WTC11 (cell line): ENCODE measurements around the gene SLC24A3. TPM values are rescaled to one million over a fixed set of nuclear protein-coding genes. Genes with fewer than 3 reads are reported as not detected.

ENCODE experiments used
- ATAC-seq: fragments of 200-7000 bp; cut with Tn5 transposase; 2 replicates; pipeline ENCODE4 v1.10.0; 2021; ENCODE audit warnings: mild to moderate bottlenecking, moderate library complexity
- CTCF ChIA-PET: fragments of 300-600 bp; sonication (Branson Sonifier 250); formaldehyde crosslinking; loops from one replicate; lab custom pipeline; 2021; ENCODE audit warnings: antibody characterized with exemption; lab: Charles Lee
- POLR2A ChIA-PET: fragments of 350-600 bp; sonication (Branson Sonifier 250); formaldehyde crosslinking; loops from one replicate; lab custom pipeline; 2021; ENCODE audit warnings: antibody characterized with exemption; lab: Charles Lee
- DNase-seq: peaks from one replicate; pipeline ENCODE4 v3.0.0; 2021; ENCODE audit warnings: low spot score
- H3K27ac Mint-ChIP-seq: 2 replicates; pipeline ENCODE4 v1.8.0; 2021; ENCODE audit warnings: mixed read lengths
- H3K27me3 Mint-ChIP-seq: 2 replicates; pipeline ENCODE4 v1.8.0; 2021; ENCODE audit warnings: low read depth, mild to moderate bottlenecking, moderate library complexity, mixed read lengths
- H3K36me3 Mint-ChIP-seq: 2 replicates; pipeline ENCODE4 v1.8.0; 2021; ENCODE audit warnings: mixed read lengths
- H3K4me1 Mint-ChIP-seq: 2 replicates; pipeline ENCODE4 v1.8.0; 2022; ENCODE audit warnings: mixed read lengths
- H3K4me3 Mint-ChIP-seq: 2 replicates; pipeline ENCODE4 v1.8.0; 2021; ENCODE audit warnings: mild to moderate bottlenecking, moderate library complexity, mixed read lengths
- H3K9me3 Mint-ChIP-seq: 2 replicates; pipeline ENCODE4 v1.8.0; 2021; ENCODE audit warnings: mixed read lengths
- ELF4 ChIP-seq: sonication (generic); formaldehyde crosslinking; IDR thresholded peaks from 2 replicates; pipeline ENCODE4 v1.8.1; 2022; ENCODE audit warnings: low read depth, mild to moderate bottlenecking, moderate library complexity, missing genetic modification reagents
- FOXK1 ChIP-seq: sonication (generic); formaldehyde crosslinking; IDR thresholded peaks from 2 replicates; pipeline ENCODE4 v1.8.0; 2022; ENCODE audit warnings: mild to moderate bottlenecking, moderate library complexity, missing genetic modification reagents
- GRHL2 ChIP-seq: fragments of 250-450 bp; sonication (Bioruptor Pico); IDR thresholded peaks from 2 replicates; pipeline ENCODE4 v1.8.0; 2022; ENCODE audit warnings: mild to moderate bottlenecking, moderate library complexity; ENCODE audit not compliant: insufficient replicate concordance, severe bottlenecking
- JAZF1 ChIP-seq: fragments of 250-450 bp; sonication (Bioruptor Pico); IDR thresholded peaks from 2 replicates; pipeline ENCODE4 v1.9.0; 2021; ENCODE audit warnings: moderate library complexity, mild to moderate bottlenecking, inconsistent platforms
- KAT7 ChIP-seq: sonication (generic); formaldehyde crosslinking; IDR thresholded peaks from 2 replicates; pipeline ENCODE4 v1.8.1; 2023; ENCODE audit warnings: missing genetic modification reagents, mild to moderate bottlenecking, borderline replicate concordance
- MXD4 ChIP-seq: fragments of 250-450 bp; sonication (Bioruptor Pico); IDR thresholded peaks from 2 replicates; pipeline ENCODE4 v1.8.0; 2021; ENCODE audit warnings: mild to moderate bottlenecking, moderate library complexity, borderline replicate concordance
- NFYB ChIP-seq: sonication (generic); formaldehyde crosslinking; conservative IDR thresholded peaks from 2 replicates; pipeline ENCODE4 v1.8.0; 2022; ENCODE audit warnings: low read depth, missing genetic modification reagents
- PRRX2 ChIP-seq: fragments of 250-450 bp; sonication (Bioruptor Pico); IDR thresholded peaks from 2 replicates; pipeline ENCODE4 v1.8.0; 2021; ENCODE audit warnings: mild to moderate bottlenecking
- SP1 ChIP-seq: sonication (generic); formaldehyde crosslinking; conservative IDR thresholded peaks from 2 replicates; pipeline ENCODE4 v1.8.1; 2022; ENCODE audit warnings: missing genetic modification reagents
- ZNF317 ChIP-seq: sonication (generic); formaldehyde crosslinking; IDR thresholded peaks from 2 replicates; pipeline ENCODE4 v1.8.1; 2023; ENCODE audit warnings: low read depth, mild to moderate bottlenecking, moderate library complexity, missing genetic modification reagents, borderline replicate concordance
- ZNF423 ChIP-seq: fragments of 250-450 bp; sonication (Bioruptor Pico); IDR thresholded peaks from 2 replicates; pipeline ENCODE4 v2.1.2; 2022; ENCODE audit warnings: mild to moderate bottlenecking, moderate library complexity
- total RNA-seq: library from RNA; stranded (reverse); gene quantifications from 3 replicates; pipeline ENCODE4 v1.2.3, GENCODE V29; 2021
- TF ChIP-seq, protein P1 (sequence below): fragments of 200-600 bp; IDR thresholded peaks from 2 replicates; pipeline ENCODE4 v1.8.0; 2022; ENCODE audit warnings: antibody characterized with exemption
- TF ChIP-seq, protein P2 (sequence below): sonication (generic); formaldehyde crosslinking; IDR thresholded peaks from 2 replicates; pipeline ENCODE4 v1.8.0; 2022; ENCODE audit warnings: mild to moderate bottlenecking, missing genetic modification reagents
- TF ChIP-seq, protein P3 (sequence below): fragments of 250-450 bp; sonication (Bioruptor Pico); IDR thresholded peaks from 2 replicates; pipeline ENCODE4 v1.8.0; 2021; ENCODE audit warnings: mild to moderate bottlenecking
- TF ChIP-seq, protein P4 (sequence below): fragments of 250-450 bp; sonication (Bioruptor Pico); conservative IDR thresholded peaks from 2 replicates; pipeline ENCODE4 v1.9.0; 2021; ENCODE audit warnings: mild to moderate bottlenecking
- TF ChIP-seq, protein P5 (sequence below): sonication (generic); formaldehyde crosslinking; IDR thresholded peaks from 2 replicates; pipeline ENCODE4 v1.8.1; 2023; ENCODE audit warnings: mild to moderate bottlenecking, missing genetic modification reagents, moderate library complexity
- TF ChIP-seq, protein P6 (sequence below): sonication (generic); formaldehyde crosslinking; IDR thresholded peaks from 2 replicates; pipeline ENCODE4 v1.8.1; 2023; ENCODE audit warnings: mild to moderate bottlenecking, moderate library complexity, missing genetic modification reagents
- TF ChIP-seq, protein P7 (sequence below): sonication (generic); formaldehyde crosslinking; IDR thresholded peaks from 2 replicates; pipeline ENCODE4 v1.8.0; 2023; ENCODE audit warnings: missing genetic modification reagents, mild to moderate bottlenecking, borderline replicate concordance

The SLC24A3 gene
- total RNA-seq, 1 experiment from 2014 or later, result 5.7 TPM

DNA sequence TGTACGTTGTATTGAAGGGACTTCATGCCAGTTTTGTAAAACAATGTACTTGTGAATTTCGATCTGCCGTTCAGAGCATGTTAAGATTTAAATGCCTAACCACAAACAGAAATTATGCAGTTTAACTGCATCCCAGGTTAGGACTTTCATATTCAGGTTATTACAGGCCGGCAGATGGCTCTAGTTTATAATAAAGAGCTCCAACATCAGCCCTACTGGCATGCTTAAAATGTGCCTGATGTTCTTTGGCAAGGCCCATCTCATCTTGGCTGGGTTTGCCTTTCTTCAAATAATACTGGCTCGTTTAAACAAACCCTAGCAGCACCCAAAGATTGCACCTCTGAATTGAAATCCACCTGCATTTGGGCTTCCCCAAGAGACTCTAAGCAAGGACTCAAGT, 376.3 kb downstream of the SLC24A3 start (continued):
- TF ChIP-seq FOXK1 (CRISPR knock-in tag) (no peak), MXD4 (CRISPR knock-in tag) (no peak), JAZF1 (no peak)
- TF ChIP-seq, protein P1, sequence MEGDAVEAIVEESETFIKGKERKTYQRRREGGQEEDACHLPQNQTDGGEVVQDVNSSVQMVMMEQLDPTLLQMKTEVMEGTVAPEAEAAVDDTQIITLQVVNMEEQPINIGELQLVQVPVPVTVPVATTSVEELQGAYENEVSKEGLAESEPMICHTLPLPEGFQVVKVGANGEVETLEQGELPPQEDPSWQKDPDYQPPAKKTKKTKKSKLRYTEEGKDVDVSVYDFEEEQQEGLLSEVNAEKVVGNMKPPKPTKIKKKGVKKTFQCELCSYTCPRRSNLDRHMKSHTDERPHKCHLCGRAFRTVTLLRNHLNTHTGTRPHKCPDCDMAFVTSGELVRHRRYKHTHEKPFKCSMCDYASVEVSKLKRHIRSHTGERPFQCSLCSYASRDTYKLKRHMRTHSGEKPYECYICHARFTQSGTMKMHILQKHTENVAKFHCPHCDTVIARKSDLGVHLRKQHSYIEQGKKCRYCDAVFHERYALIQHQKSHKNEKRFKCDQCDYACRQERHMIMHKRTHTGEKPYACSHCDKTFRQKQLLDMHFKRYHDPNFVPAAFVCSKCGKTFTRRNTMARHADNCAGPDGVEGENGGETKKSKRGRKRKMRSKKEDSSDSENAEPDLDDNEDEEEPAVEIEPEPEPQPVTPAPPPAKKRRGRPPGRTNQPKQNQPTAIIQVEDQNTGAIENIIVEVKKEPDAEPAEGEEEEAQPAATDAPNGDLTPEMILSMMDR, result no peak
- TF ChIP-seq, protein P2, sequence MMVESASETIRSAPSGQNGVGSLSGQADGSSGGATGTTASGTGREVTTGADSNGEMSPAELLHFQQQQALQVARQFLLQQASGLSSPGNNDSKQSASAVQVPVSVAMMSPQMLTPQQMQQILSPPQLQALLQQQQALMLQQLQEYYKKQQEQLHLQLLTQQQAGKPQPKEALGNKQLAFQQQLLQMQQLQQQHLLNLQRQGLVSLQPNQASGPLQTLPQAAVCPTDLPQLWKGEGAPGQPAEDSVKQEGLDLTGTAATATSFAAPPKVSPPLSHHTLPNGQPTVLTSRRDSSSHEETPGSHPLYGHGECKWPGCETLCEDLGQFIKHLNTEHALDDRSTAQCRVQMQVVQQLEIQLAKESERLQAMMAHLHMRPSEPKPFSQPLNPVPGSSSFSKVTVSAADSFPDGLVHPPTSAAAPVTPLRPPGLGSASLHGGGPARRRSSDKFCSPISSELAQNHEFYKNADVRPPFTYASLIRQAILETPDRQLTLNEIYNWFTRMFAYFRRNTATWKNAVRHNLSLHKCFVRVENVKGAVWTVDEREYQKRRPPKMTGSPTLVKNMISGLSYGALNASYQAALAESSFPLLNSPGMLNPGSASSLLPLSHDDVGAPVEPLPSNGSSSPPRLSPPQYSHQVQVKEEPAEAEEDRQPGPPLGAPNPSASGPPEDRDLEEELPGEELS (CRISPR knock-in tag), result no peak

DNA sequence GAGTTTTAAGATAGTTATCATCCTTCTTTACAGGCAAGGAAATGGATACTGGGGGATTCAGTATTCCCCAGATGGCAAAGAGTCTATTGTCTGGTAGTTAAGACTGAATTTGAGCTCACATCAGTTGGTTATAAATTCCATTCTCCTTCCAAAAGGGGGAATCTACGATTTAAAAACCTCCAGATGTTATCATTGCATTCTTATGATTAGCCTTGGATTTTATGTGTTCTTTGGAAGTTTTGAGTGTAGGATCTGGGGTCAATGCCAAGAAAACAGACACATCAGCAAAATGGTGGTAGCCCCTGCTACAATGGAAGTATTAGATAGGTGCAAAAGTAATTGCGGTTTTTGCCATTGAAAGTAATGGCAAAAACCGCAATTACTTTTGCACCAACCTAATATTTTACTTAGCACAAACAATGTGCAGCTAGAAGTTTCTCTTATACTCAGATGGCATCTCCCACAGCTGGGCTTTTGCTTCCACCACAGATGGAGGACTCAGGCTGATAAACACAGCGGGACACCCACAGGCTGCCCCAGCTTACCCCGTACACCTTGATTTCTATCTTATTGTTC, 377.4 kb downstream of the SLC24A3 start:
- ATAC-seq (no peak), DNase-seq (no peak)
- Mint-ChIP-seq H3K9me3 (peaks cover 12% of the 10 kb centered on the region), H3K4me3 (no peak overlapping the region), H3K4me1 (peaks cover 10% of the 10 kb centered on the region), H3K27me3 (no peaks in the 10 kb centered on the region), H3K27ac (no peak overlapping the region), H3K36me3 (0 out of 2 replicates have a peak, but pooled peaks cover 4% of the 10 kb centered on the region)
- CTCF ChIA-PET, result interaction anchor here (1.0 to 1.8 kb wide), 3 partner anchors 10 to 383 kb away, joined by 4 to 6 read pairs (median 5); no protein-coding TSS in a partner anchor
- POLR2A ChIA-PET, result no interaction called here
- TF ChIP-seq, protein P3, sequence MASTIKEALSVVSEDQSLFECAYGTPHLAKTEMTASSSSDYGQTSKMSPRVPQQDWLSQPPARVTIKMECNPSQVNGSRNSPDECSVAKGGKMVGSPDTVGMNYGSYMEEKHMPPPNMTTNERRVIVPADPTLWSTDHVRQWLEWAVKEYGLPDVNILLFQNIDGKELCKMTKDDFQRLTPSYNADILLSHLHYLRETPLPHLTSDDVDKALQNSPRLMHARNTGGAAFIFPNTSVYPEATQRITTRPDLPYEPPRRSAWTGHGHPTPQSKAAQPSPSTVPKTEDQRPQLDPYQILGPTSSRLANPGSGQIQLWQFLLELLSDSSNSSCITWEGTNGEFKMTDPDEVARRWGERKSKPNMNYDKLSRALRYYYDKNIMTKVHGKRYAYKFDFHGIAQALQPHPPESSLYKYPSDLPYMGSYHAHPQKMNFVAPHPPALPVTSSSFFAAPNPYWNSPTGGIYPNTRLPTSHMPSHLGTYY, result no peak
- TF ChIP-seq NFYB (CRISPR knock-in tag), result no peak
- TF ChIP-seq ZNF317 (CRISPR knock-in tag), result no peak
- TF ChIP-seq SP1 (CRISPR knock-in tag), result no peak
- TF ChIP-seq ELF4, result no peak
- no peak for TF ChIP-seq PRRX2
- TF ChIP-seq, protein P4, sequence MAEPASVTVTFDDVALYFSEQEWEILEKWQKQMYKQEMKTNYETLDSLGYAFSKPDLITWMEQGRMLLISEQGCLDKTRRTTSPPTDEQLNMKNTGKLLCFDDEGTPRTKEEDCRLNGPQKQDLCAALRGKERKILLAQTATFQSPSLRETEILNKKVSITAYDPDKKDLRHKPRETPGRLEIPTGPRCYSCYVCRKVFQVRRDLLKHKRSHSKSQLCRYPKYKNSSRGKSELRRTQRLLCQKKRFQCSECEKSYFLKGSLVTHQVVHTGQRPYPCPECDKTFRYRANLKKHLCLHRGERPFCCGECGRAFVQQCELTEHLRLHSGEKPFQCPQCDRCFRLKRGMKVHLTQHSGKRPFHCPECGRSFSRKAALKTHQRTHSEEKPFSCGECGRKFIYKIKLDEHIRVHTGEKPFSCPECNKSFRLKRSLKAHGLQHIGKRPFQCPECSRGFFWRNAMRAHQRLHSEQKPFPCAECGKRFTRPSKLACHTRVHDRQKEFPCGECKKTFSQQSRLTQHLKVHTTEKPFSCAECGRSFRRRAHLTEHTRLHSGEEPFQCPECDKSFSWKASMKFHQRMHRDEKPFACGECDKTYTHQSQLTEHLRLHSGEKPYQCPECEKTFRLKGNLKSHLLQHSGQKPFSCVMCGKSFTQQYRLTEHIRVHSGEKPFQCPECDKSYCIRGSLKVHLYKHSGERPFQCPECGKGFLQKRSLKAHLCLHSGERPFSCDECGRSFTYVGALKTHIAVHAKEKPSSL (CRISPR knock-in tag), result no peak
- no peak for TF ChIP-seq KAT7
- TF ChIP-seq ZNF423, result no peak
- TF ChIP-seq, protein P1, result no peak
- TF ChIP-seq FOXK1 (CRISPR knock-in tag), result no peak
- TF ChIP-seq, protein P5, sequence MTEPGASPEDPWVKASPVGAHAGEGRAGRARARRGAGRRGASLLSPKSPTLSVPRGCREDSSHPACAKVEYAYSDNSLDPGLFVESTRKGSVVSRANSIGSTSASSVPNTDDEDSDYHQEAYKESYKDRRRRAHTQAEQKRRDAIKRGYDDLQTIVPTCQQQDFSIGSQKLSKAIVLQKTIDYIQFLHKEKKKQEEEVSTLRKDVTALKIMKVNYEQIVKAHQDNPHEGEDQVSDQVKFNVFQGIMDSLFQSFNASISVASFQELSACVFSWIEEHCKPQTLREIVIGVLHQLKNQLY (CRISPR knock-in tag), result no peak
- TF ChIP-seq, protein P6, sequence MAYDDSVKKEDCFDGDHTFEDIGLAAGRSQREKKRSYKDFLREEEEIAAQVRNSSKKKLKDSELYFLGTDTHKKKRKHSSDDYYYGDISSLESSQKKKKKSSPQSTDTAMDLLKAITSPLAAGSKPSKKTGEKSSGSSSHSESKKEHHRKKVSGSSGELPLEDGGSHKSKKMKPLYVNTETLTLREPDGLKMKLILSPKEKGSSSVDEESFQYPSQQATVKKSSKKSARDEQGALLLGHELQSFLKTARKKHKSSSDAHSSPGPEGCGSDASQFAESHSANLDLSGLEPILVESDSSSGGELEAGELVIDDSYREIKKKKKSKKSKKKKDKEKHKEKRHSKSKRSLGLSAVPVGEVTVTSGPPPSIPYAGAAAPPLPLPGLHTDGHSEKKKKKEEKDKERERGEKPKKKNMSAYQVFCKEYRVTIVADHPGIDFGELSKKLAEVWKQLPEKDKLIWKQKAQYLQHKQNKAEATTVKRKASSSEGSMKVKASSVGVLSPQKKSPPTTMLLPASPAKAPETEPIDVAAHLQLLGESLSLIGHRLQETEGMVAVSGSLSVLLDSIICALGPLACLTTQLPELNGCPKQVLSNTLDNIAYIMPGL, result no peak
- no peak for TF ChIP-seq GRHL2
- TF ChIP-seq, protein P7, sequence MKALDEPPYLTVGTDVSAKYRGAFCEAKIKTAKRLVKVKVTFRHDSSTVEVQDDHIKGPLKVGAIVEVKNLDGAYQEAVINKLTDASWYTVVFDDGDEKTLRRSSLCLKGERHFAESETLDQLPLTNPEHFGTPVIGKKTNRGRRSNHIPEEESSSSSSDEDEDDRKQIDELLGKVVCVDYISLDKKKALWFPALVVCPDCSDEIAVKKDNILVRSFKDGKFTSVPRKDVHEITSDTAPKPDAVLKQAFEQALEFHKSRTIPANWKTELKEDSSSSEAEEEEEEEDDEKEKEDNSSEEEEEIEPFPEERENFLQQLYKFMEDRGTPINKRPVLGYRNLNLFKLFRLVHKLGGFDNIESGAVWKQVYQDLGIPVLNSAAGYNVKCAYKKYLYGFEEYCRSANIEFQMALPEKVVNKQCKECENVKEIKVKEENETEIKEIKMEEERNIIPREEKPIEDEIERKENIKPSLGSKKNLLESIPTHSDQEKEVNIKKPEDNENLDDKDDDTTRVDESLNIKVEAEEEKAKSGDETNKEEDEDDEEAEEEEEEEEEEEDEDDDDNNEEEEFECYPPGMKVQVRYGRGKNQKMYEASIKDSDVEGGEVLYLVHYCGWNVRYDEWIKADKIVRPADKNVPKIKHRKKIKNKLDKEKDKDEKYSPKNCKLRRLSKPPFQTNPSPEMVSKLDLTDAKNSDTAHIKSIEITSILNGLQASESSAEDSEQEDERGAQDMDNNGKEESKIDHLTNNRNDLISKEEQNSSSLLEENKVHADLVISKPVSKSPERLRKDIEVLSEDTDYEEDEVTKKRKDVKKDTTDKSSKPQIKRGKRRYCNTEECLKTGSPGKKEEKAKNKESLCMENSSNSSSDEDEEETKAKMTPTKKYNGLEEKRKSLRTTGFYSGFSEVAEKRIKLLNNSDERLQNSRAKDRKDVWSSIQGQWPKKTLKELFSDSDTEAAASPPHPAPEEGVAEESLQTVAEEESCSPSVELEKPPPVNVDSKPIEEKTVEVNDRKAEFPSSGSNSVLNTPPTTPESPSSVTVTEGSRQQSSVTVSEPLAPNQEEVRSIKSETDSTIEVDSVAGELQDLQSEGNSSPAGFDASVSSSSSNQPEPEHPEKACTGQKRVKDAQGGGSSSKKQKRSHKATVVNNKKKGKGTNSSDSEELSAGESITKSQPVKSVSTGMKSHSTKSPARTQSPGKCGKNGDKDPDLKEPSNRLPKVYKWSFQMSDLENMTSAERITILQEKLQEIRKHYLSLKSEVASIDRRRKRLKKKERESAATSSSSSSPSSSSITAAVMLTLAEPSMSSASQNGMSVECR (CRISPR knock-in tag), result no peak
